T-cell (primary cell): Measurements from ENCODE around the gene SPATA12. TPM values are rescaled to one million over a fixed set of nuclear protein-coding genes. Genes with fewer than 3 reads are reported as not detected.

Source experiments
- ATAC-seq, 4 experiments: fragments of 200-7000 bp in 3 of 4; fragments of 150-1000 bp in 1 of 4; cut with Tn5 transposase; replicated peaks in 1 of 4; 1 replicate in 3 of 4; 2 replicates in 1 of 4; pipeline ENCODE4 v1.10.0; 2021; ENCODE audit warnings: moderate library complexity in 3 of 4, mild to moderate bottlenecking in 2 of 4, moderate number of reproducible peaks in 1 of 4
- CTCF ChIA-PET, 2 donors: fragments of 300-600 bp; sonication (Branson Sonifier 250); formaldehyde crosslinking; loops; one replicate each; lab custom pipeline; 2022; ENCODE audit warnings: antibody characterized with exemption in 2 of 2; lab: Charles Lee
- POLR2A ChIA-PET, 2 donors: fragments of 300-600 bp; sonication (Branson Sonifier 250); formaldehyde crosslinking; loops; one replicate each; lab custom pipeline; 2022; ENCODE audit warnings: antibody characterized with exemption in 2 of 2; lab: Charles Lee
- DNase-seq, 35 experiments: peaks; one replicate each; pipeline versions ENCODE4 v3.0.0 to v3.0.0-alpha.2; 2013 to 2023
- H3K27ac ChIP-seq: one replicate; pipeline ENCODE4 v1.5.1; 2013; ENCODE audit warnings: low read length
- H3K27me3 ChIP-seq, 2 experiments: replicated peaks in 1 of 2; 1 replicate in 1 of 2; 2 replicates in 1 of 2; pipeline versions ENCODE4 v1.6.1 to v1.7.0; 2013; ENCODE audit warnings: low read length in 1 of 2, mixed read lengths in 1 of 2; ENCODE audit not compliant: control insufficient read depth in 2 of 2, insufficient read depth in 2 of 2; ENCODE audit errors: extremely low read depth in 1 of 2
- H3K36me3 ChIP-seq, 2 donors: 1 replicate in 1 of 2; 2 replicates in 1 of 2; pipeline versions ENCODE4 v1.6.1 to v1.7.0; 2013; ENCODE audit warnings: low read length in 1 of 2; ENCODE audit not compliant: control insufficient read depth in 2 of 2, insufficient read depth in 1 of 2; ENCODE audit errors: extremely low read depth in 1 of 2
- H3K4me1 ChIP-seq, 2 experiments: 1 replicate in 1 of 2; 2 replicates in 1 of 2; pipeline versions ENCODE4 v1.6.1 to v1.7.0; 2013; ENCODE audit warnings: low read length in 2 of 2, mixed read lengths in 1 of 2; ENCODE audit not compliant: insufficient read depth in 2 of 2, control insufficient read depth in 1 of 2; ENCODE audit errors: extremely low read depth in 1 of 2
- H3K4me3 ChIP-seq, 2 donors: 1 replicate in 1 of 2; 2 replicates in 1 of 2; pipeline versions ENCODE4 v1.5.1 to v1.7.0; 2013; ENCODE audit warnings: mild to moderate bottlenecking in 2 of 2, low read length in 1 of 2, moderate library complexity in 1 of 2; ENCODE audit not compliant: control insufficient read depth in 1 of 2; ENCODE audit errors: extremely low read depth in 1 of 2
- H3K9me3 ChIP-seq: 2 replicates; pipeline ENCODE4 v1.7.0; 2013
- H3K27ac Mint-ChIP-seq, 2 donors: one replicate each; pipeline ENCODE4 v1.8.0; 2020 to 2021; ENCODE audit warnings: mild to moderate bottlenecking in 2 of 2, mixed read lengths in 2 of 2
- H3K27me3 Mint-ChIP-seq, 2 donors: one replicate each; pipeline ENCODE4 v1.8.0; 2021 to 2022; ENCODE audit warnings: mixed read lengths in 2 of 2
- H3K36me3 Mint-ChIP-seq: one replicate; pipeline ENCODE4 v1.8.0; 2021; ENCODE audit warnings: mixed read lengths
- H3K4me1 Mint-ChIP-seq, 3 donors: one replicate each; pipeline ENCODE4 v1.8.0; 2020 to 2022; ENCODE audit warnings: mixed read lengths in 3 of 3, mild to moderate bottlenecking in 1 of 3
- H3K4me3 Mint-ChIP-seq, 3 donors: one replicate each; pipeline ENCODE4 v1.8.0; 2020 to 2022; ENCODE audit warnings: mild to moderate bottlenecking in 3 of 3, mixed read lengths in 3 of 3, moderate library complexity in 3 of 3
- H3K9me3 Mint-ChIP-seq, 3 donors: one replicate each; pipeline ENCODE4 v1.8.0; 2020 to 2022; ENCODE audit warnings: mixed read lengths in 3 of 3
- WGBS: methylation state at CpG from one replicate; pipeline ENCODE4 v1.1.5; 2013; ENCODE audit warnings: missing lambda C conversion rate; ENCODE audit not compliant: insufficient coverage; 5-methylcytosine and 5-hydroxymethylcytosine counted together
- total RNA-seq, 35 experiments: library from RNA in 6 of 35; stranded (reverse) in 6 of 35; fragments of 120-200 nt in 1 of 35; gene quantifications; one replicate each; pipeline versions ENCODE4 v1.2.1 to v1.2.4 and lab custom pipeline; 2013 to 2026

SPATA12 gene
- total RNA-seq, 5 donors from 2014 or later (not counting 1 experiment from before 2014, with no cell fraction given), result not detected

DNA sequence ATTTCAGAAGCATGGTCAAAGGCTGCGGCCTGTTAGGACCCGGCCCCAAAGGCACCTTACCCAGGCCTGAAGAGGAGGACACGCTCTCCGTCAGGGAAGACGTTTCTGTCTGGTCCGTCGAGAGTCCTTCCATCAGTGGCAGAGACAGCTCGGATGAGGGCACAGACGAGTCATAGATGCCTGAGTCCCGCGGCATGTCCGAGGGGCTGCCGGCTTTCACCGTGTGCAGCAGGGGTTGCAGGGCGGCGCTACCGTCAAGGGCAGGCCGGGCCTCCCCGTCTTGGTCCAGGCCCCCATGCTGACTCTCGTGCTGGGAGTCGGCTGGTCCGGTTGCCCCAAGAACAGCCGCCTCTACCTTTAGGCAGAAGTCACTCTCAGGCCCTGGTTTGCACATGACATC, 37.1 kb downstream of the SPATA12 start:
- no peaks in the 10 kb centered on the region for H3K36me3 ChIP-seq
- Mint-ChIP-seq H3K4me1 (peaks cover 0 to 3% (median 2%) of the 10 kb centered on the region in 3 donors), H3K36me3 (no peaks in the 10 kb centered on the region), H3K27me3 (no peaks in the 10 kb centered on the region), H3K27ac (no peak overlapping the region), H3K4me3 (no peak overlapping the region), H3K9me3 (no peaks in the 10 kb centered on the region)
- ChIA-PET POLR2A (no interaction called here), CTCF (no interaction called here)
- WGBS, result 95% methylated on average over 20 of the region's 23 CpGs
- no peaks in the 10 kb centered on the region for H3K4me1 ChIP-seq
- DNase-seq, result no peak
- no peaks in the 10 kb centered on the region for H3K9me3 ChIP-seq
- H3K27ac ChIP-seq, result no peak overlapping the region
- H3K4me3 ChIP-seq, result no peak overlapping the region
- peaks cover 0 to 6% of the 10 kb centered on the region in 2 experiments for H3K27me3 ChIP-seq
- ATAC-seq, result no peak

DNA sequence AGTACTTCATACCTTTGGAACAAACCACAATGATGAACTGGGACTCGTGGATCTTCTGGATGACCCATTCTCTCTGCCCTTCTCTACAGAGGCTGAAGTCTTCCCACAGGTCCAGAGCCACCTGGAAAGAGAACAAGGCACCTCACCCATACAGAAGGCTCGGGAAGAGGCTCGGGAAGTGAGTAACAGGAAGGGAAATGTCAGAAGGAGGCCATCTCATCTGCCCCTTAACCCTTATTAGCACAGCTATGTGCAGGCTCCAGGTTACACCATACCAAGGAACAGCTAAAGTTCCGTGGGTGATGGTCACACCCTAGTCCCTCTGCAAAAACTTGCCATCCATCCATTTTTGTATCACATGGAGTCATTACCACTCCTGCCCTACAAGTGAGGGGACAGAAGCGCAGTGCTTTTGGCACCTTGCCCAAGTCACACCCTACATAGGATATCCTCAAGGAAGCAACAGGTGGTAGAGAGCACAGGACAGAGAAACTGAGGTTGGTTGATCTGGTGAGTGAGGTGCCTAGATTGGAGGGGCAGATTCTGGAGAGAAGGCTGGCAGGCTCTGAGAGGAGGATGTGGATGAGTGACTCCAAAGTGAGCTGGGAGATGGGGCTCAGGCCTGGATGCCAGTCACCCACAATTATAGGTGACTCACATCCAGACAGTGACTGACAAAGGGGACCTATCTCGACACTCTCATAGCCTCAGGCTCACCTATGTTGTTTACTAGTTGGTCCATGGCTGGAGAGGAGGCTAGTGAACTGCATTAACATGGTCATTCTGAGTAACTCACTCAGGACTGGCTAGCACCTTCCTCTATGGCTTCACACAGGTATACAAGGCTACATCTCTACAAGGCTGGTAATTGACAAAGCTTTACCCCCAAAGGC, 38.2 kb downstream of the SPATA12 start:
- H3K9me3 ChIP-seq, result no peaks in the 10 kb centered on the region
- Mint-ChIP-seq H3K4me1 (peaks cover 0 to 3% (median 2%) of the 10 kb centered on the region in 3 donors), H3K27me3 (no peaks in the 10 kb centered on the region), H3K27ac (no peak overlapping the region), H3K4me3 (no peak overlapping the region), H3K36me3 (no peaks in the 10 kb centered on the region), H3K9me3 (no peaks in the 10 kb centered on the region)
- DNase-seq (no peak), ATAC-seq (no peak)
- no peak overlapping the region for H3K27ac ChIP-seq
- H3K27me3 ChIP-seq, result peaks cover 0 to 6% of the 10 kb centered on the region in 2 experiments
- 80% methylated on average over 1 of the region's 6 CpGs for WGBS
- H3K4me1 ChIP-seq, result no peaks in the 10 kb centered on the region
- CTCF ChIA-PET, result no interaction called here
- no peaks in the 10 kb centered on the region for H3K36me3 ChIP-seq
- no peak overlapping the region for H3K4me3 ChIP-seq
- POLR2A ChIA-PET, result no interaction called here

DNA sequence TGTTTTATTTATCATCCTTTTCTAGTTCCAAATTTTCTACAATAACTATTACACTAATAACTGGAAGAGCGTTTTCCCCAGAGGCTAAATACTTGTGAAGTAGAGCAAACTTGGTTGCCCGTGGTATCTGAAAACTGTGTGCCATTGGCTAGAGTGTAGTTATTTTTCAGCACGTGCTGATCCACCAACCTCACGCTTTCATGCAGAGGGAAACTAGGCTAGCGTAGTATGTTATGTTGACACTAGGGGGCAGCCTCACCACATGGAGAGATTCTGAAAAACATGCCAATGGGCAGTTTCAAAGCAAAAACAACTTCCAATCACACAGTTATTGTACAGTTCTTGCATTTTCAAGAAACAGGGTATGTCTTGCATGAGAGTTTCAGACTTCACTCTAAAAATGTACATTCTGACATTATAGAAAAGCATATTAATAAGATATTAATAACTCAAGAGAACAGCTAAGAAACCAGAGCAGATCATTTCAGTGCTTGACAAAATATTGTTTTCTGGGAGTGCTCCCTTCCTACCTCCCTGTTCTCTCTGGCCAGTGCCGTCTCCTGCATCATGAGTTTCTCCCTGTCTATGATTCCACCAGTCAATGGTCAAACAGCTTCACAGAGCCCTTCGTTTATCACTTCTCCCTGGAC, 39.7 kb downstream of the SPATA12 start:
- POLR2A ChIA-PET, result no interaction called here
- ATAC-seq, result peak; percentile 66 to 72 (median 70)
- Mint-ChIP-seq H3K27ac (no peak overlapping the region), H3K27me3 (no peaks in the 10 kb centered on the region), H3K36me3 (no peaks in the 10 kb centered on the region), H3K4me3 (no peak overlapping the region), H3K9me3 (no peaks in the 10 kb centered on the region), H3K4me1 (peaks cover 0 to 3% (median 2%) of the 10 kb centered on the region in 3 donors)
- peak in 30 of 35 experiments; percentile 7 to 72 (median 34) for DNase-seq
- H3K27me3 ChIP-seq, result peaks cover 0 to 6% of the 10 kb centered on the region in 2 experiments
- no peaks in the 10 kb centered on the region for H3K9me3 ChIP-seq
- H3K27ac ChIP-seq, result no peak overlapping the region
- 52% methylated on average over 2 of the region's 7 CpGs for WGBS
- no peaks in the 10 kb centered on the region for H3K36me3 ChIP-seq
- H3K4me3 ChIP-seq, result no peak overlapping the region
- CTCF ChIA-PET, result interaction anchor here (0.6 to 1.1 kb wide), 3 partner anchors 72 to 756 kb away, joined by 3 to 6 read pairs (median 4); no protein-coding TSS in a partner anchor
- H3K4me1 ChIP-seq, result no peaks in the 10 kb centered on the region

GRCh38 chr3:57105585-57105984, 45.1 kb downstream of the SPATA12 start:
- ChIA-PET CTCF (no interaction called here), POLR2A (interaction anchor here in 1 of 2 donors (0.6 kb wide), 1 partner anchor 541 kb away, joined by 3 read pairs; no protein-coding TSS in a partner anchor)
- Histone ChIP-seq H3K27ac (no peak overlapping the region), H3K27me3 (peaks cover 0 to 8% of the 10 kb centered on the region in 2 experiments), H3K36me3 (no peaks in the 10 kb centered on the region), H3K4me3 (no peak overlapping the region), H3K4me1 (no peaks in the 10 kb centered on the region), H3K9me3 (no peaks in the 10 kb centered on the region)
- no peak for DNase-seq
- no peaks in the 10 kb centered on the region for H3K36me3 Mint-ChIP-seq
- H3K4me3 Mint-ChIP-seq, result no peak overlapping the region
- WGBS, result 100% methylated on average over 4 of the region's 9 CpGs
- H3K27ac Mint-ChIP-seq, result no peak overlapping the region
- ATAC-seq, result no peak
- H3K9me3 Mint-ChIP-seq, result no peaks in the 10 kb centered on the region
- no peaks in the 10 kb centered on the region for H3K4me1 Mint-ChIP-seq
- peaks cover 0 to 6% of the 10 kb centered on the region in 2 donors for H3K27me3 Mint-ChIP-seq

GRCh38 chr3:57108684-57109083, 48.2 kb downstream of the SPATA12 start:
- Histone ChIP-seq H3K36me3 (no peaks in the 10 kb centered on the region), H3K27ac (no peak overlapping the region), H3K27me3 (peaks cover 0 to 12% of the 10 kb centered on the region in 2 experiments), H3K4me3 (no peak overlapping the region), H3K4me1 (no peaks in the 10 kb centered on the region), H3K9me3 (no peaks in the 10 kb centered on the region)
- ChIA-PET CTCF (interaction anchor here (0.6 to 0.7 kb wide), 2 partner anchors 179 to 260 kb away, joined by 3 to 6 read pairs; no protein-coding TSS in a partner anchor), POLR2A (no interaction called here)
- ATAC-seq, result no peak
- H3K27ac Mint-ChIP-seq, result no peak overlapping the region
- no peaks in the 10 kb centered on the region for H3K9me3 Mint-ChIP-seq
- H3K4me3 Mint-ChIP-seq, result no peak overlapping the region
- peaks cover 0 to 4% (median 0%) of the 10 kb centered on the region in 3 donors for H3K4me1 Mint-ChIP-seq
- H3K36me3 Mint-ChIP-seq, result no peaks in the 10 kb centered on the region
- no peak for DNase-seq
- WGBS, result 86% methylated on average over 5 of the region's 8 CpGs
- peaks cover 0 to 8% of the 10 kb centered on the region in 2 donors for H3K27me3 Mint-ChIP-seq

GRCh38 chr3:57109437-57110199, 49.2 kb downstream of the SPATA12 start:
- no peaks in the 10 kb centered on the region for H3K36me3 Mint-ChIP-seq
- CTCF ChIA-PET, result no interaction called here
- H3K4me3 ChIP-seq, result no peak overlapping the region
- ATAC-seq (no peak), DNase-seq (no peak)
- H3K4me3 Mint-ChIP-seq, result no peak overlapping the region
- peaks cover 0 to 4% (median 0%) of the 10 kb centered on the region in 3 donors for H3K4me1 Mint-ChIP-seq
- H3K9me3 Mint-ChIP-seq, result no peaks in the 10 kb centered on the region
- H3K36me3 ChIP-seq, result no peaks in the 10 kb centered on the region
- peaks cover 0 to 11% of the 10 kb centered on the region in 2 donors for H3K27me3 Mint-ChIP-seq
- peaks cover 0 to 12% of the 10 kb centered on the region in 2 experiments for H3K27me3 ChIP-seq
- POLR2A ChIA-PET, result no interaction called here
- 84% methylated on average over 10 of the region's 15 CpGs for WGBS
- H3K27ac Mint-ChIP-seq, result no peak overlapping the region
- no peak overlapping the region for H3K27ac ChIP-seq
- no peaks in the 10 kb centered on the region for H3K4me1 ChIP-seq
- no peaks in the 10 kb centered on the region for H3K9me3 ChIP-seq
